GM12878 (cell line): ENCODE results near the gene PPP2R2B. TPM values are rescaled to one million over a fixed set of nuclear protein-coding genes. Genes with fewer than 3 reads are reported as not detected.

Source experiments
- ATAC-seq: fragments of 200-7000 bp; cut with Tn5 transposase; 3 replicates; pipeline ENCODE4 v1.9.1; 2020; ENCODE audit warnings: mild to moderate bottlenecking, moderate library complexity
- BruUV-seq: library from RNA; stranded (reverse); fragments of 400-500 nt; replicated peaks from 2 replicates; lab custom pipeline; 2021; lab: Mats Ljungman, UMichigan
- CTCF ChIA-PET: fragments of 300-600 bp; sonication (Branson Sonifier 250); formaldehyde crosslinking; extraction: SDS; loops from one replicate; lab custom pipeline; 2021; ENCODE audit warnings: inconsistent platforms; lab: Yijun Ruan, JAX
- POLR2A ChIA-PET: fragments of 350-600 bp; formaldehyde crosslinking; extraction: SDS; loops from one replicate; lab custom pipeline; 2021; ENCODE audit warnings: inconsistent platforms; lab: Charles Lee
- RAD21 ChIA-PET: fragments of 300-600 bp; sonication (Branson Sonifier 250); formaldehyde crosslinking; loops from one replicate; lab custom pipeline; 2023; ENCODE audit warnings: antibody characterized with exemption; ENCODE audit not compliant: unreplicated experiment; lab: Charles Lee
- SMC1A ChIA-PET: fragments of 300-600 bp; sonication (Branson Sonifier 250); formaldehyde crosslinking; loops from one replicate; lab custom pipeline; 2023; ENCODE audit not compliant: unreplicated experiment, uncharacterized antibody; lab: Charles Lee
- DNase-seq: peaks from one replicate; pipeline ENCODE4 v3.0.0-alpha.2; 2011; ENCODE audit warnings: low read depth, low spot score
- FAIRE-seq: peaks from 3 replicates; lab custom pipeline; 2011; peaks lifted over from hg19 to GRCh38; lab: Jason Lieb, UNC
- H2AFZ ChIP-seq: 2 replicates; pipeline ENCODE4 v1.6.0; 2011; ENCODE audit warnings: low read depth, low read length, control low read depth; ENCODE audit not compliant: control insufficient read depth
- H3K27ac ChIP-seq: 2 replicates; pipeline ENCODE4 v1.5.1; 2011; ENCODE audit warnings: control low read depth; ENCODE audit not compliant: control insufficient read depth, insufficient read depth
- H3K27me3 ChIP-seq, 2 experiments: replicated peaks in 1 of 2; 2 replicates each; pipeline versions ENCODE4 v1.6.0 to v1.6.1; 2011; ENCODE audit warnings: low read length in 1 of 2; ENCODE audit not compliant: control insufficient read depth in 2 of 2, insufficient read depth in 2 of 2
- H3K36me3 ChIP-seq, 2 experiments: 2 replicates each; pipeline ENCODE4 v1.5.1; 2011; ENCODE audit warnings: low read length in 1 of 2; ENCODE audit not compliant: control insufficient read depth in 2 of 2, insufficient read depth in 2 of 2
- H3K4me1 ChIP-seq: 2 replicates; pipeline ENCODE4 v1.6.1; 2011; ENCODE audit warnings: mild to moderate bottlenecking, low read length, moderate library complexity, mixed read lengths; ENCODE audit not compliant: control insufficient read depth, insufficient read depth
- H3K4me2 ChIP-seq: 2 replicates; pipeline ENCODE4 v1.6.0; 2011; ENCODE audit warnings: control low read depth; ENCODE audit not compliant: control insufficient read depth, insufficient read depth
- H3K4me3 ChIP-seq: fragments of 200-600 bp; sonication (generic); 2 replicates; pipeline ENCODE4 v1.5.1; 2016
- H3K79me2 ChIP-seq: 2 replicates; pipeline ENCODE4 v1.6.0; 2011; ENCODE audit warnings: low read length; ENCODE audit not compliant: control insufficient read depth, insufficient read depth
- H3K9ac ChIP-seq: 2 replicates; pipeline ENCODE4 v1.8.0; 2011; ENCODE audit warnings: low read length, control low read depth, mixed read lengths; ENCODE audit not compliant: control insufficient read depth, insufficient read depth
- H3K9me3 ChIP-seq: replicated peaks from 3 replicates; pipeline ENCODE4 v1.5.1; 2011; ENCODE audit warnings: mild to moderate bottlenecking, low read length; ENCODE audit not compliant: control insufficient read depth, insufficient read depth
- H4K20me1 ChIP-seq: 2 replicates; pipeline ENCODE4 v1.6.0; 2011; ENCODE audit not compliant: control insufficient read depth, insufficient read depth
- CREB1 ChIP-seq: IDR thresholded peaks from 2 replicates; pipeline ENCODE4 v1.6.1; 2012; ENCODE audit warnings: low read depth, mild to moderate bottlenecking, inconsistent platforms
- ESRRA ChIP-seq: IDR thresholded peaks from 2 replicates; pipeline ENCODE4 v1.6.1; 2012; ENCODE audit warnings: mild to moderate bottlenecking, low read length, improper control_type of control experiment
- FOS ChIP-seq: IDR thresholded peaks from 3 replicates; pipeline ENCODE4 v1.6.1; 2011; ENCODE audit warnings: borderline replicate concordance; ENCODE audit not compliant: insufficient read length; ENCODE audit errors: extremely low read depth
- FOXM1 ChIP-seq: IDR thresholded peaks from 2 replicates; pipeline ENCODE4 v1.6.1; 2012; ENCODE audit warnings: low read depth, mild to moderate bottlenecking, inconsistent platforms, low read length, moderate library complexity
- HDAC6 ChIP-seq: fragments of 200-600 bp; sonication (generic); IDR thresholded peaks from one replicate; pipeline ENCODE4 v1.8.0; 2017; ENCODE audit warnings: antibody characterized with exemption; ENCODE audit not compliant: unreplicated experiment
- KDM1A ChIP-seq: fragments of 200-600 bp; sonication (generic); IDR thresholded peaks from 2 replicates; pipeline ENCODE4 v1.6.1; 2016; ENCODE audit warnings: borderline replicate concordance
- KLF5 ChIP-seq: fragments of 450-650 bp; IDR thresholded peaks from 2 replicates; pipeline ENCODE4 v1.6.1; 2014; ENCODE audit warnings: mild to moderate bottlenecking; ENCODE audit not compliant: partially characterized antibody
- LARP7 ChIP-seq: fragments of 450-650 bp; IDR thresholded peaks from 2 replicates; pipeline ENCODE4 v1.6.1; 2017; ENCODE audit warnings: mild to moderate bottlenecking
- MEF2B ChIP-seq: fragments of 450-650 bp; IDR thresholded peaks from 2 replicates; pipeline ENCODE4 v1.6.1; 2018; ENCODE audit warnings: mild to moderate bottlenecking, moderate library complexity; ENCODE audit not compliant: partially characterized antibody, poor library complexity, severe bottlenecking
- MYB ChIP-seq: fragments of 150-350 bp; IDR thresholded peaks from 2 replicates; pipeline ENCODE4 v1.6.1; 2014; ENCODE audit warnings: mild to moderate bottlenecking, low read depth, low read length, borderline replicate concordance
- NFYB ChIP-seq: IDR thresholded peaks from 2 replicates; pipeline ENCODE4 v1.6.1; 2011; ENCODE audit warnings: low read depth, mild to moderate bottlenecking, low read length, improper control_type of control experiment, moderate library complexity; ENCODE audit not compliant: insufficient read depth
- NR2C1 ChIP-seq: fragments of 450-650 bp; IDR thresholded peaks from 2 replicates; pipeline ENCODE4 v1.6.1; 2017; ENCODE audit warnings: antibody characterized with exemption, mild to moderate bottlenecking, moderate library complexity
- PKNOX1 ChIP-seq: fragments of 450-650 bp; IDR thresholded peaks from 2 replicates; pipeline ENCODE4 v1.6.1; 2016; ENCODE audit warnings: mild to moderate bottlenecking
- POLR2AphosphoS2 ChIP-seq: IDR thresholded peaks from 2 replicates; pipeline ENCODE4 v1.6.1; 2011; ENCODE audit warnings: low read depth, mild to moderate bottlenecking, low read length, improper control_type of control experiment, moderate library complexity
- RFX5 ChIP-seq: IDR thresholded peaks from 2 replicates; pipeline ENCODE4 v1.6.1; 2011; ENCODE audit warnings: low read depth, low read length, improper control_type of control experiment
- SMAD1 ChIP-seq: fragments of 450-650 bp; IDR thresholded peaks from 2 replicates; pipeline ENCODE4 v1.6.1; 2018; ENCODE audit warnings: mild to moderate bottlenecking, low read depth; ENCODE audit not compliant: partially characterized antibody
- SPI1 ChIP-seq: IDR thresholded peaks from 2 replicates; pipeline ENCODE4 v1.6.1; 2011; ENCODE audit warnings: low read depth, mild to moderate bottlenecking, low read length, moderate library complexity, borderline replicate concordance; ENCODE audit not compliant: insufficient read depth
- SRF ChIP-seq, 2 experiments: IDR thresholded peaks; 2 replicates each; pipeline ENCODE4 v1.6.1; 2011; ENCODE audit warnings: low read depth in 2 of 2, low read length in 2 of 2, mild to moderate bottlenecking in 1 of 2, moderate library complexity in 1 of 2
- SUPT20H ChIP-seq: IDR thresholded peaks from 2 replicates; pipeline ENCODE4 v1.6.1; 2011; ENCODE audit warnings: low read depth, mild to moderate bottlenecking, low read length, moderate library complexity, borderline replicate concordance; ENCODE audit not compliant: control insufficient read depth
- WRNIP1 ChIP-seq: IDR thresholded peaks from 2 replicates; pipeline ENCODE4 v1.6.1; 2011; ENCODE audit warnings: low read depth, low read length, improper control_type of control experiment, borderline replicate concordance
- whole genome bisulfite sequencing: methylation state at CpG from one replicate; pipeline ENCODE4 v1.1.6; 2016; ENCODE audit warnings: low lambda C conversion rate; ENCODE audit not compliant: insufficient replicate concordance, insufficient coverage; ENCODE audit errors: missing lambda C conversion rate; 5-methylcytosine and 5-hydroxymethylcytosine counted together
- in situ Hi-C: fragments of 300-500 bp; cut with MboI; formaldehyde crosslinking; loops from 9 replicates; pipeline ENCODE4 v1.14.3; 2018; ENCODE audit warnings: mixed read lengths
- intact Hi-C: fragments of 100-400 bp; cut with micrococcal nuclease; formaldehyde crosslinking; loops from one replicate; pipeline ENCODE4 v1.14.2; 2022; ENCODE audit not compliant: unreplicated experiment
- polyA plus RNA-seq, 11 experiments: library from polyadenylated mRNA; depleted of rRNA in 4 of 11; unstranded in 6 of 11; stranded (reverse) in 5 of 11; fragments of >200 nt; fragmentation: Nextera tagmentation in 4 of 11; fragmentation: Illumina TruSeq in 1 of 11; extraction: Ambion mirVana in 4 of 11; extraction: Trizol in 1 of 11; gene quantifications; 1 replicate in 1 of 11; 2 replicates in 10 of 11; pipeline versions ENCODE4 v1.2.1 to v1.2.3, GENCODE V29; 2011 to 2016; ENCODE audit warnings: inconsistent platforms in 2 of 11, missing spikeins in 2 of 11, low read depth in 1 of 11
- total RNA-seq, 4 experiments: library from RNA; depleted of rRNA in 3 of 4; stranded (reverse); fragments of >200 nt in 3 of 4; fragmentation: Illumina TruSeq in 1 of 4; extraction: Trizol in 1 of 4; gene quantifications; 2 replicates each; pipeline versions ENCODE4 v1.2.1 to v1.2.3, GENCODE V29; 2013 to 2021
- TF ChIP-seq, protein P1 (sequence below): fragments of 450-650 bp; IDR thresholded peaks from 2 replicates; pipeline ENCODE4 v1.6.1; 2017; ENCODE audit warnings: mild to moderate bottlenecking

PPP2R2B gene
- total and polyA plus RNA-seq, 10 of the 15 experiments (the other 5 are each of a cell fraction or from before 2014, with no cell fraction given) = not detected

GRCh38 chr5:146680846-146681584 lies 197.5 kb downstream of the PPP2R2B start (continued):
- TF ChIP-seq MEF2B = no peak
- TF ChIP-seq LARP7 = no peak

GRCh38 chr5:146675636-146676035 lies 202.9 kb downstream of the PPP2R2B start:
- Histone ChIP-seq H3K36me3 (no peaks in the 10 kb centered on the region), H3K4me3 (no peak overlapping the region), H3K9ac (no peak overlapping the region), H2AFZ (no peak overlapping the region), H3K79me2 (no peaks in the 10 kb centered on the region), H3K4me1 (no peaks in the 10 kb centered on the region), H3K4me2 (no peak overlapping the region), H4K20me1 (no peaks in the 10 kb centered on the region), H3K27me3 (no peaks in the 10 kb centered on the region; a peak in 1 of 4 replicates), H3K9me3 (no peaks in the 10 kb centered on the region), H3K27ac (no peak overlapping the region)
- ATAC-seq = peak; percentile 49; the same call in 2 of the 3 replicates
- DNase-seq = no peak
- no TSS peak for BruUV-seq
- FAIRE-seq = no peak
- 0% methylated on average over 4 of the region's 4 CpGs for WGBS
- intact Hi-C loops (no loop called here), in situ Hi-C loops (no loop called here)
- ChIA-PET SMC1A (interaction anchor here (1.2 kb wide), 1 partner anchor 10 kb away, joined by 3 read pairs; no protein-coding TSS in a partner anchor), CTCF (interaction anchor here (1.2 kb wide), 1 partner anchor 13 kb away, joined by 3 read pairs; no protein-coding TSS in a partner anchor), RAD21 (interaction anchor here (1.7 kb wide), 1 partner anchor 290 kb away, joined by 4 read pairs; no protein-coding TSS in a partner anchor), POLR2A (no interaction called here)
- TF ChIP-seq NR2C1 (no peak), RFX5 (no peak), SRF (IDR thresholded peaks at IDR 0.05; ENCODE audit: low read depth in 2 of 2, low read length in 2 of 2) (no peak), PKNOX1 (no peak), POLR2AphosphoS2 (no peak), ESRRA (no peak), KLF5 (no peak), SMAD1 (no peak), NFYB (no peak), SPI1 (no peak), MYB (no peak), CREB1 (no peak), HDAC6 (no peak), FOS (no peak), SUPT20H (no peak), FOXM1 (no peak), KDM1A (no peak), WRNIP1 (no peak)
- TF ChIP-seq, protein P1, sequence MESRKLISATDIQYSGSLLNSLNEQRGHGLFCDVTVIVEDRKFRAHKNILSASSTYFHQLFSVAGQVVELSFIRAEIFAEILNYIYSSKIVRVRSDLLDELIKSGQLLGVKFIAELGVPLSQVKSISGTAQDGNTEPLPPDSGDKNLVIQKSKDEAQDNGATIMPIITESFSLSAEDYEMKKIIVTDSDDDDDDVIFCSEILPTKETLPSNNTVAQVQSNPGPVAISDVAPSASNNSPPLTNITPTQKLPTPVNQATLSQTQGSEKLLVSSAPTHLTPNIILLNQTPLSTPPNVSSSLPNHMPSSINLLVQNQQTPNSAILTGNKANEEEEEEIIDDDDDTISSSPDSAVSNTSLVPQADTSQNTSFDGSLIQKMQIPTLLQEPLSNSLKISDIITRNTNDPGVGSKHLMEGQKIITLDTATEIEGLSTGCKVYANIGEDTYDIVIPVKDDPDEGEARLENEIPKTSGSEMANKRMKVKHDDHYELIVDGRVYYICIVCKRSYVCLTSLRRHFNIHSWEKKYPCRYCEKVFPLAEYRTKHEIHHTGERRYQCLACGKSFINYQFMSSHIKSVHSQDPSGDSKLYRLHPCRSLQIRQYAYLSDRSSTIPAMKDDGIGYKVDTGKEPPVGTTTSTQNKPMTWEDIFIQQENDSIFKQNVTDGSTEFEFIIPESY = no peak
